ENCODE measurements around the gene RCAN1. TPM values are rescaled to one million over a fixed set of nuclear protein-coding genes. Genes with fewer than 3 reads are reported as not detected.
A peak's percentile ranks its signal among the peaks of the same experiment; 100 is the strongest.

The RCAN1 gene
- total and polyA plus RNA-seq, 7 donors: 24.9 to 94.9 (median 38.4) TPM

DNA sequence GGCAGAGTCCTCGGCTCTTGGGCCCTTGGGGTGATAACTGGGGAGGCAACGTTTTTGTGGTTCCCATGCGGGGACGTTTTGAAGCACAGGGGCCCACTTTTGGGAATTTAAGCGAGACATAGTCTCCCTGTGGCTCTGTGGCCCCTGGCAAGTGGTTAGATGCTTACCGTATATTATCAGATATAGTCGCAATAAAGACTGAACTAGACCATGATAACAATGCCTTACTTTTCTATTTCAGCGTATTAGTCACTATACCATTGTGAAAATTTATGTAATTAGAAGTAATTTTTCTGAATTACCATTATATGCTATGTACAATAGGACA is 538 bp upstream of the RCAN1 start:
- Histone ChIP-seq H3K36me3 (ENCODE audit: insufficient read depth in 1 of 2, low read depth in 1 of 2) (no peaks in the 10 kb centered on the region), H3K4me3 (peak overlapping the region; percentile 77), H3K27me3 (ENCODE audit: insufficient read depth in 3 of 3, low read length in 2 of 3) (no peaks in the 10 kb centered on the region), H3K9me3 (no peaks in the 10 kb centered on the region), H3K27ac (peak overlapping the region; percentile 83), H3K4me1 (peaks cover 23% of the 10 kb centered on the region)
- WGBS, 3 donors: 1 to 3% (median 3%) methylated on average over 8 of the region's 8 CpGs
- TF ChIP-seq CTCF (IDR thresholded peaks at IDR 0.05): no peak
- peak in 3 of 4 donors; percentile 19 to 33 (median 20) for ATAC-seq
- no peak for DNase-seq
- intact Hi-C loops (cut with DNase I): loop anchor here in 1 of 2 donors (10.0 kb wide), 1 partner anchor 701 kb away; the partner anchor contains the start of gene ATP5PO

GRCh38 chr21:34613679-34614627 is 960 bp downstream of the RCAN1 start:
- ATAC-seq: no peak
- intact Hi-C loops (cut with DNase I): loop anchor here in 1 of 2 donors (10.0 kb wide), 1 partner anchor 699 kb away; the partner anchor contains the start of gene ATP5PO
- TF ChIP-seq CTCF (IDR thresholded peaks at IDR 0.05): no peak
- no peaks in the 10 kb centered on the region for H3K9me3 ChIP-seq
- peak overlapping the region; percentile 77 for H3K4me3 ChIP-seq
- peak overlapping the region; percentile 83 for H3K27ac ChIP-seq
- no peaks in the 10 kb centered on the region for H3K27me3 ChIP-seq (ENCODE audit: insufficient read depth in 3 of 3, low read length in 2 of 3)
- 6 to 8% (median 7%) methylated on average over 33 to 43 of the region's 43 CpGs for WGBS, 3 donors
- H3K36me3 ChIP-seq (ENCODE audit: insufficient read depth in 1 of 2, low read depth in 1 of 2): no peaks in the 10 kb centered on the region
- DNase-seq: peak in 1 of 2 donors; percentile 21
- peaks cover 9% of the 10 kb centered on the region for H3K4me1 ChIP-seq

DNA sequence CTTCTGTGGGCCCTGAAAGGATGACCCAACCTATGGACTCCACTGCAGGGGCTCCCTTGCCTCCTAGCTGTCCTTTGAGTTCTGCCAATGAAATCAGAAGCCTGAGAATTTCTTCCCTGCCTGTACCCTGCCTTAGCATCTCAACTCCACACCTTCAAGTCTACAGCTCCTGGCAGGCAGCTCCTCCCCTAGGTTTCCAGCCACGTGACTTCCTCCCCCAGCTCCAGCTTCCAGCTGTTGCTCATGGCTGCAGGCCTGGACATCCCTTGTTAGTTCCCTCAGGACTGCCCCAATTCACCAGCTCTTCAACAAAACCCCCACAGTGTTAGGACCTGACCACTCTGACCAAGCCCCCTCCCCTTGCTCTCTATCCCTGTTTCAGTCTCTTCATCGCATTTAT is 2.4 kb downstream of the RCAN1 start:
- H3K27ac ChIP-seq: no peak overlapping the region
- H3K27me3 ChIP-seq (ENCODE audit: insufficient read depth in 3 of 3, low read length in 2 of 3): no peaks in the 10 kb centered on the region
- DNase-seq (no peak), ATAC-seq (no peak)
- no peak overlapping the region for H3K4me3 ChIP-seq
- no peak for TF ChIP-seq CTCF (IDR thresholded peaks at IDR 0.05)
- peaks cover 9% of the 10 kb centered on the region for H3K4me1 ChIP-seq
- WGBS, 3 donors: 45 to 59% (median 48%) methylated on average over 2 of the region's 2 CpGs
- no peaks in the 10 kb centered on the region for H3K36me3 ChIP-seq (ENCODE audit: insufficient read depth in 1 of 2, low read depth in 1 of 2)
- intact Hi-C loops (cut with DNase I): loop anchor here in 1 of 2 donors (10.0 kb wide), 1 partner anchor 698 kb away; the partner anchor contains the start of gene ATP5PO
- H3K9me3 ChIP-seq: no peaks in the 10 kb centered on the region

- no peaks in the 10 kb centered on the region for H3K9me3 ChIP-seq
- H3K4me1 ChIP-seq: peaks cover 9% of the 10 kb centered on the region
- intact Hi-C loops (cut with DNase I): loop anchor here in 1 of 2 donors (10.0 kb wide), 1 partner anchor 697 kb away; the partner anchor contains the start of gene ATP5PO
- no peaks in the 10 kb centered on the region for H3K36me3 ChIP-seq (ENCODE audit: insufficient read depth in 1 of 2, low read depth in 1 of 2)
- ATAC-seq (no peak), DNase-seq (no peak)
- TF ChIP-seq CTCF (IDR thresholded peaks at IDR 0.05): no peak
- no peaks in the 10 kb centered on the region for H3K27me3 ChIP-seq (ENCODE audit: insufficient read depth in 3 of 3, low read length in 2 of 3)
- no peak overlapping the region for H3K27ac ChIP-seq
- WGBS, 3 donors: 47 to 63% (median 55%) methylated on average over 3 of the region's 3 CpGs
- no peak overlapping the region for H3K4me3 ChIP-seq
Observed at GRCh38 chr21:34612056-34612455, 2.9 kb downstream of the RCAN1 start.
